Neural progenitor cell (in vitro differentiated cells): ENCODE data around the gene DPY30. TPM values are rescaled to one million over a fixed set of nuclear protein-coding genes. Genes with fewer than 3 reads are reported as not detected.

Experiments
- DNase-seq: peaks from one replicate; pipeline ENCODE4 v3.0.0-alpha.2; 2016; ENCODE audit warnings: low spot score
- H2AFZ ChIP-seq: fragments of 200-600 bp; sonication (generic); replicated peaks from 2 replicates; pipeline ENCODE4 v1.6.1; 2016; ENCODE audit warnings: antibody characterized with exemption
- H3F3A ChIP-seq: fragments of 200-600 bp; sonication (generic); 2 replicates; pipeline ENCODE4 v1.6.1; 2016; ENCODE audit warnings: antibody characterized with exemption, low read depth
- H3K27ac ChIP-seq: fragments of 200-600 bp; sonication (generic); 2 replicates; pipeline ENCODE4 v1.5.1; 2016; ENCODE audit warnings: mild to moderate bottlenecking
- H3K27me3 ChIP-seq: fragments of 200-600 bp; sonication (generic); 2 replicates; pipeline ENCODE4 v1.6.1; 2016; ENCODE audit warnings: mild to moderate bottlenecking, moderate library complexity
- H3K36me3 ChIP-seq: fragments of 200-600 bp; sonication (generic); 2 replicates; pipeline ENCODE4 v1.5.1; 2016
- H3K4me1 ChIP-seq: fragments of 200-600 bp; sonication (generic); 2 replicates; pipeline ENCODE4 v1.6.1; 2016; ENCODE audit warnings: mixed run types
- H3K4me2 ChIP-seq: fragments of 200-600 bp; sonication (generic); 2 replicates; pipeline ENCODE4 v1.6.1; 2016
- H3K4me3 ChIP-seq: fragments of 200-600 bp; sonication (generic); 2 replicates; pipeline ENCODE4 v1.5.1; 2016
- H3K79me2 ChIP-seq: fragments of 200-600 bp; sonication (generic); 2 replicates; pipeline ENCODE4 v1.6.1; 2016; ENCODE audit warnings: low read depth
- H3K9ac ChIP-seq: fragments of 200-600 bp; sonication (generic); 2 replicates; pipeline ENCODE4 v1.6.1; 2016
- H3K9me3 ChIP-seq: fragments of 200-600 bp; sonication (generic); 2 replicates; pipeline ENCODE4 v1.5.1; 2016; ENCODE audit warnings: low read depth
- H4K20me1 ChIP-seq: fragments of 200-600 bp; sonication (generic); 2 replicates; pipeline ENCODE4 v1.6.1; 2016; ENCODE audit warnings: low read depth
- H3K27ac Mint-ChIP-seq: 3 replicates; pipeline ENCODE4 v1.8.0; 2021; ENCODE audit warnings: mixed read lengths
- H3K27me3 Mint-ChIP-seq: 2 replicates; pipeline ENCODE4 v1.8.0; 2022; ENCODE audit warnings: low read depth, mild to moderate bottlenecking, inconsistent platforms, moderate library complexity, mixed read lengths; ENCODE audit not compliant: insufficient read depth
- H3K36me3 Mint-ChIP-seq: 3 replicates; pipeline ENCODE4 v1.8.0; 2021; ENCODE audit warnings: mixed read lengths
- H3K4me1 Mint-ChIP-seq: 3 replicates; pipeline ENCODE4 v1.8.0; 2021; ENCODE audit warnings: mixed read lengths
- H3K4me3 Mint-ChIP-seq: 3 replicates; pipeline ENCODE4 v1.8.0; 2021; ENCODE audit warnings: mild to moderate bottlenecking, moderate library complexity, mixed read lengths
- H3K9me3 Mint-ChIP-seq: 3 replicates; pipeline ENCODE4 v1.8.0; 2020; ENCODE audit warnings: mixed read lengths
- EZH2 ChIP-seq: fragments of 200-600 bp; sonication (generic); IDR thresholded peaks from 2 replicates; pipeline ENCODE4 v1.6.1; 2017; ENCODE audit warnings: antibody characterized with exemption, mild to moderate bottlenecking, moderate library complexity
- EZH2phosphoT487 ChIP-seq: fragments of 200-600 bp; sonication (generic); IDR thresholded peaks from 2 replicates; pipeline ENCODE4 v1.6.1; 2017; ENCODE audit warnings: antibody characterized with exemption
- total RNA-seq: library from RNA; depleted of rRNA; stranded (reverse); fragments of >200 nt; gene quantifications from 2 replicates; pipeline ENCODE4 v1.2.3, GENCODE V29; 2015; ENCODE audit warnings: low replicate concordance
- TF ChIP-seq, protein P1 (sequence below): fragments of 200-600 bp; sonication (generic); IDR thresholded peaks from 2 replicates; pipeline ENCODE4 v1.5.1; 2017; ENCODE audit warnings: antibody characterized with exemption, mild to moderate bottlenecking

DPY30 gene
- total RNA-seq, 1 donor from 2014 or later: 199 TPM

DNA sequence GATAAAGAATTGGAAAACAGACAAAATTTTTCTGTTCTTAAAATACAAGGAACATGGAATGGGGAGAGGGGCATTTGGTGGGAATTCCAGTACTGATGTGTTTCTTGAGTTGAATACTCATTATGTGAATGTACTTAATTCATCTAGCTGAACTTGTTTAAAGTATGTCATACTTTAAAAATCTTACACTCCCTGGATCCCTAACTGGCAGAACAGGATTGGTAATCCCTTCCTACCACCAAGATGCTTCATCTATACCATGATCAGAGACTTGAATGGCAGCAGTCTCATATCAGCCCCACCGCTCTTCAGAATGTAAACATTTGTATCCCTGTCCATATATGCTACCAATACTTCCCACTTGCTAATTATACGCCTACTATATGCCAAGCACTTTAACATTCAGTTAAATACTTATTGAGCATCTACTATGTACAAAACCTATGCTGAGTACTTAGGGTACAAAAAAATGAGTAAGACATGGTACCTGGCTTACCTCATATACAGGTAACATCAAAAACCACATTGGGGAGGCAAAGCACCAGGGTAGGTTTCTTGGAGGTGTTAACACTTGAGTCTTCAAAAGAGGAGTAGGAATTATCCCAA lies 34.1 kb downstream of the DPY30 start:
- peaks cover 52% of the 10 kb centered on the region for H4K20me1 ChIP-seq
- H3K9me3 ChIP-seq: no peaks in the 10 kb centered on the region
- Mint-ChIP-seq H3K27me3 (no peaks in the 10 kb centered on the region), H3K27ac (no peak overlapping the region), H3K36me3 (peaks cover 7% of the 10 kb centered on the region), H3K9me3 (peaks cover 2% of the 10 kb centered on the region), H3K4me3 (no peak overlapping the region), H3K4me1 (peaks cover 18% of the 10 kb centered on the region)
- peaks cover 93% of the 10 kb centered on the region for H3K79me2 ChIP-seq
- H3K27ac ChIP-seq: no peak overlapping the region
- TF ChIP-seq, protein P1, sequence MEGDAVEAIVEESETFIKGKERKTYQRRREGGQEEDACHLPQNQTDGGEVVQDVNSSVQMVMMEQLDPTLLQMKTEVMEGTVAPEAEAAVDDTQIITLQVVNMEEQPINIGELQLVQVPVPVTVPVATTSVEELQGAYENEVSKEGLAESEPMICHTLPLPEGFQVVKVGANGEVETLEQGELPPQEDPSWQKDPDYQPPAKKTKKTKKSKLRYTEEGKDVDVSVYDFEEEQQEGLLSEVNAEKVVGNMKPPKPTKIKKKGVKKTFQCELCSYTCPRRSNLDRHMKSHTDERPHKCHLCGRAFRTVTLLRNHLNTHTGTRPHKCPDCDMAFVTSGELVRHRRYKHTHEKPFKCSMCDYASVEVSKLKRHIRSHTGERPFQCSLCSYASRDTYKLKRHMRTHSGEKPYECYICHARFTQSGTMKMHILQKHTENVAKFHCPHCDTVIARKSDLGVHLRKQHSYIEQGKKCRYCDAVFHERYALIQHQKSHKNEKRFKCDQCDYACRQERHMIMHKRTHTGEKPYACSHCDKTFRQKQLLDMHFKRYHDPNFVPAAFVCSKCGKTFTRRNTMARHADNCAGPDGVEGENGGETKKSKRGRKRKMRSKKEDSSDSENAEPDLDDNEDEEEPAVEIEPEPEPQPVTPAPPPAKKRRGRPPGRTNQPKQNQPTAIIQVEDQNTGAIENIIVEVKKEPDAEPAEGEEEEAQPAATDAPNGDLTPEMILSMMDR: no peak
- no peak for TF ChIP-seq EZH2phosphoT487
- TF ChIP-seq EZH2: no peak
- no peak overlapping the region for H3K4me2 ChIP-seq
- H3K4me1 ChIP-seq: peaks cover 10% of the 10 kb centered on the region
- no peaks in the 10 kb centered on the region for H3K36me3 ChIP-seq
- no peak overlapping the region for H3K9ac ChIP-seq
- no peak overlapping the region for H3K4me3 ChIP-seq
- DNase-seq: no peak
- no peak overlapping the region for H2AFZ ChIP-seq
- H3F3A ChIP-seq: peaks cover 10% of the 10 kb centered on the region
- H3K27me3 ChIP-seq: no peaks in the 10 kb centered on the region

DNA sequence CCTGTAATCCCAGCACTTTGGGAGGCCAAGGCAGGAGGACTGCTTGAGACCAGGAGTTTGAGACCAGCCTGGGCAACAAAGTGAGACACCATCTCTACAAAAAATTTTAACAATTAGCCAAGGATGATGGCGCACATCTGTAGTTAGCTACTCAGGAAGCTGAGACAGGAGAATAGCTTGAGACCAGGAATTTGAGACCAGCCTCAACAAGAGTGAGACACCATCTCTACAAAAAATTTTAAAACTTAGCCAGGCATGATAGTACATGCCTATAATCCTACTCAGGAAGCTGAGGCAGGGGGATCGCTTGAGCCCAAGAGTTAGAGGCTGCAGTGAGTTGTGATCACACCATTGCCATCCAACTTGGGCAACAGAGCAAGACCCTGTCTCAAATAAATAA lies 35.8 kb downstream of the DPY30 start:
- Histone ChIP-seq H3K4me3 (no peak overlapping the region), H3K36me3 (no peaks in the 10 kb centered on the region), H3K4me1 (peaks cover 7% of the 10 kb centered on the region), H3K79me2 (peaks cover 100% of the 10 kb centered on the region), H3K27me3 (no peaks in the 10 kb centered on the region), H3K27ac (no peak overlapping the region), H3F3A (no peaks in the 10 kb centered on the region), H3K9ac (no peak overlapping the region), H2AFZ (no peak overlapping the region), H3K9me3 (no peaks in the 10 kb centered on the region), H3K4me2 (no peak overlapping the region), H4K20me1 (peaks cover 43% of the 10 kb centered on the region)
- no peak overlapping the region for H3K4me3 Mint-ChIP-seq
- TF ChIP-seq, protein P1: no peak
- TF ChIP-seq EZH2phosphoT487 (no peak), EZH2 (no peak)
- H3K27ac Mint-ChIP-seq: no peak overlapping the region
- peaks cover 1% of the 10 kb centered on the region for H3K27me3 Mint-ChIP-seq
- peaks cover 2% of the 10 kb centered on the region for H3K9me3 Mint-ChIP-seq
- peaks cover 16% of the 10 kb centered on the region for H3K4me1 Mint-ChIP-seq
- H3K36me3 Mint-ChIP-seq: peaks cover 10% of the 10 kb centered on the region
- no peak for DNase-seq

DNA sequence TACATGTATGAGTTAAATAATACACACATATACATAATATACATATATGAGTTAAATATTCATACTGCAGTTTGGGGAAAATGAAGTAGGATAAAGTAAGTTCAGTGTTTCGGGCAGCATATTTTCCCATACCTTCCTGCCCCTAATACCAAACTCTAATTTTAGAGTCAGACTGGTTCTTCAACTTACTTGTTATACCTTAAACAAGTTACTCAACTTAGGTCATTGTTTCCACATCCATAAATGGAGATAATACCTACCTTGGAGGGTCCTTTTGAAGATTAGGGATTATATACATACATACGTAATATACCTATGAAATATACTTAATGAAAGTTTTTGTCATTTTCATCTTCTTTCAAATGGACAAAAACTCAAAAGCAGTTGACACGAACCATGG lies 37.2 kb downstream of the DPY30 start:
- Histone ChIP-seq H3K9ac (no peak overlapping the region), H3K4me1 (no peaks in the 10 kb centered on the region), H3F3A (no peaks in the 10 kb centered on the region), H2AFZ (no peak overlapping the region), H3K27me3 (no peaks in the 10 kb centered on the region), H3K79me2 (peaks cover 100% of the 10 kb centered on the region), H3K36me3 (no peaks in the 10 kb centered on the region), H3K9me3 (no peaks in the 10 kb centered on the region), H4K20me1 (peaks cover 40% of the 10 kb centered on the region), H3K27ac (no peak overlapping the region), H3K4me2 (no peak overlapping the region), H3K4me3 (no peak overlapping the region)
- Mint-ChIP-seq H3K9me3 (peaks cover 2% of the 10 kb centered on the region), H3K4me1 (peaks cover 4% of the 10 kb centered on the region), H3K36me3 (peaks cover 11% of the 10 kb centered on the region), H3K27ac (no peak overlapping the region), H3K27me3 (peaks cover 2% of the 10 kb centered on the region), H3K4me3 (no peak overlapping the region)
- no peak for DNase-seq
- TF ChIP-seq, protein P1: no peak
- no peak for TF ChIP-seq EZH2
- no peak for TF ChIP-seq EZH2phosphoT487
